Osteoblast (primary cell): Measurements from ENCODE around the gene LOXHD1. TPM values are rescaled to one million over a fixed set of nuclear protein-coding genes. Genes with fewer than 3 reads are reported as not detected.

Source experiments
- DNase-seq: peaks from one replicate; pipeline ENCODE4 v3.0.0; 2011; ENCODE audit warnings: low spot score, mixed read lengths; ENCODE audit not compliant: insufficient read length; ENCODE audit errors: missing footprints
- H2AFZ ChIP-seq: 2 replicates; pipeline ENCODE4 v1.6.0; 2011; ENCODE audit warnings: mild to moderate bottlenecking, low read length
- H3K27ac ChIP-seq: 2 replicates; pipeline ENCODE4 v1.5.1; 2011; ENCODE audit warnings: mild to moderate bottlenecking, low read depth, low read length, moderate library complexity
- H3K27me3 ChIP-seq: 2 replicates; pipeline ENCODE4 v1.6.0; 2012; ENCODE audit warnings: mild to moderate bottlenecking, control low read depth, inconsistent platforms, low read length, moderate library complexity; ENCODE audit not compliant: insufficient read depth
- H3K36me3 ChIP-seq: 2 replicates; pipeline ENCODE4 v1.5.1; 2011; ENCODE audit warnings: mild to moderate bottlenecking, low read length, control low read depth, moderate library complexity; ENCODE audit not compliant: insufficient read depth
- H3K4me1 ChIP-seq: 2 replicates; pipeline ENCODE4 v1.5.1; 2011; ENCODE audit warnings: mild to moderate bottlenecking, low read length, control low read depth, moderate library complexity; ENCODE audit not compliant: insufficient read depth
- H3K4me2 ChIP-seq: 2 replicates; pipeline ENCODE4 v1.6.0; 2011; ENCODE audit warnings: mild to moderate bottlenecking, low read length; ENCODE audit not compliant: insufficient read depth
- H3K4me3 ChIP-seq: fragments of 200-600 bp; sonication (generic); 3 replicates; pipeline ENCODE4 v1.5.1; 2012; ENCODE audit warnings: mild to moderate bottlenecking, low read length, inconsistent platforms; ENCODE audit not compliant: insufficient read depth
- H3K79me2 ChIP-seq: 2 replicates; pipeline ENCODE4 v1.6.0; 2012; ENCODE audit warnings: mild to moderate bottlenecking, low read length, control low read depth, inconsistent platforms; ENCODE audit not compliant: insufficient read depth
- H3K9me3 ChIP-seq: 2 replicates; pipeline ENCODE4 v1.5.1; 2011; ENCODE audit warnings: low read depth, low read length, control low read depth
- H4K20me1 ChIP-seq: 2 replicates; pipeline ENCODE4 v1.6.0; 2012; ENCODE audit warnings: mild to moderate bottlenecking, low read length, control low read depth; ENCODE audit not compliant: insufficient read depth
- CTCF ChIP-seq: IDR thresholded peaks from 2 replicates; pipeline ENCODE4 v1.5.1; 2011; ENCODE audit warnings: mild to moderate bottlenecking, low read depth, low read length, moderate library complexity; ENCODE audit errors: extremely low read depth
- total RNA-seq: library from RNA; depleted of rRNA; stranded (reverse); fragments of >200 nt; gene quantifications from 2 replicates; pipeline ENCODE4 v1.2.3, GENCODE V29; 2012

Gene LOXHD1
- total RNA-seq, 1 donor: not detected

DNA sequence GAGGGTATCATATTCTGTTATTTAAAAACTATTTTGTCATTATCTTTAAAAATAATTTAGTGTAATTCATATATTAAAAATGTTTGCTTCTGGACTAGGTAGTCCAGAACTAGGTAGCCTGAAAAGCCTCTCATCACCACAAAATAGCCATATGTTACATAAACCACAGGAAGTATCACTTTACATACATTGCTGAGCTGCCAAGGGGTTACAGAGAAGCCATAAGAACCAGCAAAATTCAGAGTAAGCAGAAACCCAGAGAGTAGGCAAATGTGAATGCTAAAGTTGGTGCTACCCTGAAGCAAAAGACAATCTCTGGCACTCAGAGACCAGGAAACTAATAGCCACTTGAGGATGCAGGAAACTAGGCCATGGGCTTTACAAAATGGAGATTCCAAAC is 60.9 kb downstream of the LOXHD1 start:
- H3K27me3 ChIP-seq: no peaks in the 10 kb centered on the region
- DNase-seq: no peak
- no peaks in the 10 kb centered on the region for H3K79me2 ChIP-seq
- no peak overlapping the region for H3K4me2 ChIP-seq
- no peak for TF ChIP-seq CTCF
- H4K20me1 ChIP-seq: no peaks in the 10 kb centered on the region
- H3K4me1 ChIP-seq: no peaks in the 10 kb centered on the region
- H3K36me3 ChIP-seq: no peaks in the 10 kb centered on the region
- H3K4me3 ChIP-seq: no peak overlapping the region
- no peaks in the 10 kb centered on the region for H3K9me3 ChIP-seq
- no peak overlapping the region for H2AFZ ChIP-seq
- no peak overlapping the region for H3K27ac ChIP-seq

DNA sequence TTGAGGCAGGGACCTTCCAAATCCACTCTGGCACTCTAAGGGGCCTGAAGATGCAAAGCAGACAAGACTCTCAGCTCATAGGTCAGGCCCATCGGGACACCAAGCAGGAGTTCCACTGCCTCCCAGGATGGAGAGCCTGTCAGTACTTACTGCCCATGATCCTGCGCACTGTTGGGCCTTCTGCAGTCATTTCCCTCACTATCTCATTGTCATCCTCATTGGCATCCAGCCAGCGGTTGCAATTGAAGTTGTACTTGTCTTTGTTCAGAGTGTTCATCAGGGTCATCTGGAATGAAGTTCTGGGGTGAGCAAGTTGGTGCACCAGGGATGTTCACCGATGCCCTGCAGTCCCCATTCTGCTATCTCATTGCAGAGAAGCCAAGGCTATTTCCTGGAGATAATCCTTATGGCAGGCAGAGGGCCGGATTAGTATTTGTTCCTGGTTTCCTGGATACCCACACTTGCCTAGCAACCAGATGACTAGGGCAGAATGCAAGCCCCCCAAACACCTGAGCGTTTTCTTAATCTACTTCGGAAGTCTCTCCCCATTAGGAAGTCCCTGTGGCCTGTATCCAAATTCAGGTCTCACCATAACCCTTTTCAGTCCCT is 65.1 kb downstream of the LOXHD1 start:
- Histone ChIP-seq H3K9me3 (no peaks in the 10 kb centered on the region), H2AFZ (no peak overlapping the region), H3K4me3 (no peak overlapping the region), H3K27ac (no peak overlapping the region), H3K79me2 (no peaks in the 10 kb centered on the region), H3K36me3 (no peaks in the 10 kb centered on the region), H3K4me2 (no peak overlapping the region), H4K20me1 (no peaks in the 10 kb centered on the region), H3K4me1 (no peaks in the 10 kb centered on the region), H3K27me3 (no peaks in the 10 kb centered on the region)
- TF ChIP-seq CTCF: no peak
- no peak for DNase-seq

GRCh38 chr18:46590103-46590502 is 66.9 kb downstream of the LOXHD1 start:
- no peaks in the 10 kb centered on the region for H4K20me1 ChIP-seq
- H3K9me3 ChIP-seq: no peaks in the 10 kb centered on the region
- H3K4me1 ChIP-seq: no peaks in the 10 kb centered on the region
- H2AFZ ChIP-seq: no peak overlapping the region
- H3K79me2 ChIP-seq: no peaks in the 10 kb centered on the region
- no peaks in the 10 kb centered on the region for H3K27me3 ChIP-seq
- TF ChIP-seq CTCF: no peak
- H3K36me3 ChIP-seq: no peaks in the 10 kb centered on the region
- H3K4me2 ChIP-seq: no peak overlapping the region
- H3K4me3 ChIP-seq: no peak overlapping the region
- no peak overlapping the region for H3K27ac ChIP-seq
- DNase-seq: no peak

DNA sequence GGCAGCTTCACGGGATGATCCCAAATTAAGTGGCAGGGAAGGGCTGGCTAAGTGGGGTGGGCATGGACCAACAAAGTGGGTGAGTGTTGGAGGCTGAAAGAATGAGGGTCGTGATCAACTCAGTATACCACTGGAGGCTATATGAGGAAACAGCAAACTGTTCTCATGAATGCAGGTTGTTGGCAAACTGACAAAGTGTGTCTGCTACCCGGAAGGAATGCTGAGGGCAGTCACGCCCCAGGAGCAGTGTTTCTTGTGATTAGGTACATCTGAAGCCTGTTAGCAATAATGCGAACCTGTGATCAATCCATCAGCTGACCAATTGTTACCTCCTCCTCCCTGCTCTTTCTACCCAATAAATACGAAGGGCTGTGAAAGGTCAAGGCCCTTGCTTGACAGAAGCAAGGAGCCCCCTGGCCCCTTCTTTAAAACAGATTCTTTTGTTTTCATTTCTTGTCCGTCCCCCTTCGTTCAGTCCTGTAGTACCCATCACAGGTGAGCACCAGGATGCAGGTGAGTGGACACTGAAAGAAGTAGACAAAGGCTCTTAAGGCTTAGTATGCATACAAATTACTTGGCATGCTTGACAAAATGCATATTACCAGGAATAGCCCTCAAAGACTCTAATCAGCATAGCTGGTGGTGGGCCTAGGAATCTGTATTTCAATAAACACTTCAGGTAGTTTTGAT is 67.9 kb downstream of the LOXHD1 start:
- Histone ChIP-seq H3K4me3 (no peak overlapping the region), H3K79me2 (no peaks in the 10 kb centered on the region), H3K4me1 (no peaks in the 10 kb centered on the region), H3K27me3 (no peaks in the 10 kb centered on the region), H3K9me3 (no peaks in the 10 kb centered on the region), H3K27ac (no peak overlapping the region), H3K36me3 (no peaks in the 10 kb centered on the region), H4K20me1 (no peaks in the 10 kb centered on the region), H3K4me2 (no peak overlapping the region), H2AFZ (no peak overlapping the region)
- no peak for DNase-seq
- no peak for TF ChIP-seq CTCF
